PC-9 (cell line): ENCODE measurements around the gene CERS5. TPM values are rescaled to one million over a fixed set of nuclear protein-coding genes. Genes with fewer than 3 reads are reported as not detected.

Experiments
- BruUV-seq: library from RNA; stranded (reverse); fragments of 400-500 nt; replicated peaks from 2 replicates; lab custom pipeline; 2021; lab: Mats Ljungman, UMichigan
- CTCF ChIA-PET: fragments of 300-600 bp; sonication (Branson Sonifier 250); formaldehyde crosslinking; loops from one replicate; lab custom pipeline; 2022; ENCODE audit warnings: antibody characterized with exemption; lab: Charles Lee
- POLR2A ChIA-PET: fragments of 300-600 bp; sonication (Branson Sonifier 250); formaldehyde crosslinking; loops from one replicate; lab custom pipeline; 2022; ENCODE audit warnings: antibody characterized with exemption; ENCODE audit not compliant: unreplicated experiment; lab: Charles Lee
- DNase-seq, 2 experiments: peaks; one replicate each; pipeline versions ENCODE4 v3.0.0 to v3.0.0-alpha.2; 2015 to 2022; ENCODE audit warnings: mixed read lengths in 1 of 2
- H2AFZ ChIP-seq: fragments of 200-600 bp; sonication (generic); 2 replicates; pipeline ENCODE4 v1.8.1; 2017; ENCODE audit warnings: antibody characterized with exemption
- H3F3A ChIP-seq: fragments of 200-600 bp; sonication (generic); 2 replicates; pipeline ENCODE4 v1.8.1; 2017; ENCODE audit warnings: antibody characterized with exemption, mild to moderate bottlenecking, low read depth; ENCODE audit not compliant: insufficient read depth
- H3K27ac ChIP-seq: fragments of 200-600 bp; sonication (generic); 2 replicates; pipeline ENCODE4 v1.6.1; 2016; ENCODE audit warnings: mixed run types
- H3K27me3 ChIP-seq: fragments of 200-600 bp; sonication (generic); 2 replicates; pipeline ENCODE4 v1.6.1; 2016; ENCODE audit warnings: low read depth, mixed run types; ENCODE audit not compliant: insufficient read depth
- H3K36me3 ChIP-seq: fragments of 200-600 bp; sonication (generic); 2 replicates; pipeline ENCODE4 v1.6.1; 2016; ENCODE audit warnings: low read depth, mixed run types
- H3K4me1 ChIP-seq: fragments of 200-600 bp; sonication (generic); replicated peaks from 2 replicates; pipeline ENCODE4 v1.6.1; 2016; ENCODE audit warnings: mixed run types; ENCODE audit not compliant: insufficient read depth
- H3K4me2 ChIP-seq: fragments of 200-600 bp; sonication (generic); 2 replicates; pipeline ENCODE4 v1.6.1; 2017; ENCODE audit warnings: mixed run types
- H3K4me3 ChIP-seq: fragments of 200-600 bp; sonication (generic); 2 replicates; pipeline ENCODE4 v1.6.1; 2016; ENCODE audit warnings: mixed run types
- H3K79me2 ChIP-seq: fragments of 200-600 bp; sonication (generic); 2 replicates; pipeline ENCODE4 v1.6.1; 2017; ENCODE audit warnings: low read depth, mixed run types
- H3K9me2 ChIP-seq: fragments of 200-600 bp; sonication (generic); 2 replicates; pipeline ENCODE4 v1.8.1; 2017; ENCODE audit warnings: mild to moderate bottlenecking; ENCODE audit not compliant: insufficient read depth
- H3K9me3 ChIP-seq: fragments of 200-600 bp; sonication (generic); 2 replicates; pipeline ENCODE4 v1.8.1; 2016; ENCODE audit warnings: low read depth; ENCODE audit not compliant: insufficient read depth
- H4K20me1 ChIP-seq: fragments of 200-600 bp; sonication (generic); 2 replicates; pipeline ENCODE4 v1.8.1; 2017; ENCODE audit not compliant: insufficient read depth
- EZH2 ChIP-seq: fragments of 200-600 bp; sonication (generic); IDR thresholded peaks from 2 replicates; pipeline ENCODE4 v1.8.0; 2017; ENCODE audit warnings: antibody characterized with exemption, low read depth
- intact Hi-C: fragments of 100-400 bp; cut with micrococcal nuclease; formaldehyde crosslinking; loops from one replicate; pipeline ENCODE4 v1.10.0; 2022; ENCODE audit not compliant: unreplicated experiment
- total RNA-seq: library from RNA; stranded (reverse); gene quantifications from 2 replicates; pipeline ENCODE4 v1.2.3, GENCODE V29; 2021
- TF ChIP-seq, protein P1 (sequence below): fragments of 200-600 bp; sonication (generic); conservative IDR thresholded peaks from 2 replicates; pipeline ENCODE4 v1.6.1; 2017; ENCODE audit warnings: mixed run types, antibody characterized with exemption, mild to moderate bottlenecking, moderate library complexity

CERS5 gene
- total RNA-seq, 1 experiment from 2014 or later: 33.0 TPM

DNA sequence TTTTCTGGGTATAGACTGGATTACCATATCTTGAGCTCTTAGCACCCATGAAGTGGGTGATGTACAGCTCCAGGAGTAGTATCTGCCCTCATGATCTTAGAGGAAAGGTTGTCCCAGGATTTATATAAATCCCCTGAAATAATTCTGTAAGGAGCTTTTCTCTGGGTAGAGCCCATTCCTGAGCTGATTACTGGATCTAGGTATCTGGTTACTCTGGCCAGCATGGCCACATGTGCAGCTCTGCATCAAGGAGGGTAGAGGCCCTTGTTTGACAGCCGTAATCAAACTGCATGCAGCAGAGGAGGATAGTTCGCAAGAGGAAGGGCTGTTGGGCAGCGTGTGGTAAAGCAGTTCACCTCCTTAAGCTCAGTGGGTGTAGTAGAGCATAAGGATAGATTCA is 46.6 kb downstream of the CERS5 start:
- ChIA-PET CTCF (interaction anchor here (0.6 kb wide), 1 partner anchor 53 kb away, joined by 4 read pairs; no protein-coding TSS in a partner anchor), POLR2A (no interaction called here)

DNA sequence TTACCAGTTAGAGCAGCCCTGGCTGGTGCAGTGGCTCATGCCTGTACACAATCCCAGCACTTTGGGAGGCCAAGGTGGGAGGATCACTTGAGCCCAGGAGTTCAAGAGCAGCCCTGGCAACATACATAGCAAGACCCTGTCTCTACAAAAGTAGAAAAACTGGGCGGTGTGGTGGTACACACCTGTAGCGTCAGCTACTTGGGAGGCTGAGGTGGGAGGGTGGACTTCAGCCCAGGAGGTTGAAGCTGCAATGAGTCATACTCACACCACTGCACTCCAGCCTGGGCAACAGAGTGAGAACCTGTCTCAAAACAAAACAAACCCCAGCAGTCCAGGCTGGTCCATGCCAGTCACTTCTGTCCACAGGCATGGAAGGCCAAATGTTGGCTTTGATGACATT is 47.8 kb downstream of the CERS5 start:
- Histone ChIP-seq H3K27me3 (no peaks in the 10 kb centered on the region), H2AFZ (no peak overlapping the region), H3K36me3 (peaks cover 3% of the 10 kb centered on the region), H3F3A (no peaks in the 10 kb centered on the region), H3K4me3 (no peak overlapping the region), H3K4me2 (no peak overlapping the region), H4K20me1 (peaks cover 32% of the 10 kb centered on the region), H3K9me3 (no peaks in the 10 kb centered on the region), H3K27ac (no peak overlapping the region), H3K9me2 (no peaks in the 10 kb centered on the region), H3K79me2 (peaks cover 33% of the 10 kb centered on the region), H3K4me1 (peaks cover 2% of the 10 kb centered on the region)
- intact Hi-C loops: no loop called here
- DNase-seq: no peak
- CTCF ChIA-PET: no interaction called here
- TF ChIP-seq EZH2: no peak
- TF ChIP-seq, protein P1, sequence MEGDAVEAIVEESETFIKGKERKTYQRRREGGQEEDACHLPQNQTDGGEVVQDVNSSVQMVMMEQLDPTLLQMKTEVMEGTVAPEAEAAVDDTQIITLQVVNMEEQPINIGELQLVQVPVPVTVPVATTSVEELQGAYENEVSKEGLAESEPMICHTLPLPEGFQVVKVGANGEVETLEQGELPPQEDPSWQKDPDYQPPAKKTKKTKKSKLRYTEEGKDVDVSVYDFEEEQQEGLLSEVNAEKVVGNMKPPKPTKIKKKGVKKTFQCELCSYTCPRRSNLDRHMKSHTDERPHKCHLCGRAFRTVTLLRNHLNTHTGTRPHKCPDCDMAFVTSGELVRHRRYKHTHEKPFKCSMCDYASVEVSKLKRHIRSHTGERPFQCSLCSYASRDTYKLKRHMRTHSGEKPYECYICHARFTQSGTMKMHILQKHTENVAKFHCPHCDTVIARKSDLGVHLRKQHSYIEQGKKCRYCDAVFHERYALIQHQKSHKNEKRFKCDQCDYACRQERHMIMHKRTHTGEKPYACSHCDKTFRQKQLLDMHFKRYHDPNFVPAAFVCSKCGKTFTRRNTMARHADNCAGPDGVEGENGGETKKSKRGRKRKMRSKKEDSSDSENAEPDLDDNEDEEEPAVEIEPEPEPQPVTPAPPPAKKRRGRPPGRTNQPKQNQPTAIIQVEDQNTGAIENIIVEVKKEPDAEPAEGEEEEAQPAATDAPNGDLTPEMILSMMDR: no peak
- POLR2A ChIA-PET: interaction anchor here (0.6 kb wide), 1 partner anchor 18 kb away, joined by 3 read pairs; no protein-coding TSS in a partner anchor
- BruUV-seq: no TSS peak

More for the DNA sequence above, 46.6 kb downstream of the CERS5 start:
- no peak overlapping the region for H3K27ac ChIP-seq
- H3K79me2 ChIP-seq: peaks cover 24% of the 10 kb centered on the region
- H3K9me2 ChIP-seq: no peaks in the 10 kb centered on the region
- TF ChIP-seq, protein P1: no peak
- TF ChIP-seq EZH2: no peak
- peaks cover 3% of the 10 kb centered on the region for H3K36me3 ChIP-seq
- H4K20me1 ChIP-seq: peaks cover 25% of the 10 kb centered on the region
- intact Hi-C loops: no loop called here
- no peaks in the 10 kb centered on the region for H3K4me1 ChIP-seq
- H3K27me3 ChIP-seq: no peaks in the 10 kb centered on the region
- no peaks in the 10 kb centered on the region for H3K9me3 ChIP-seq
- DNase-seq: no peak
- no peak overlapping the region for H3K4me3 ChIP-seq
- H2AFZ ChIP-seq: no peak overlapping the region
- H3F3A ChIP-seq: no peaks in the 10 kb centered on the region
- BruUV-seq: no TSS peak
- H3K4me2 ChIP-seq: no peak overlapping the region

DNA sequence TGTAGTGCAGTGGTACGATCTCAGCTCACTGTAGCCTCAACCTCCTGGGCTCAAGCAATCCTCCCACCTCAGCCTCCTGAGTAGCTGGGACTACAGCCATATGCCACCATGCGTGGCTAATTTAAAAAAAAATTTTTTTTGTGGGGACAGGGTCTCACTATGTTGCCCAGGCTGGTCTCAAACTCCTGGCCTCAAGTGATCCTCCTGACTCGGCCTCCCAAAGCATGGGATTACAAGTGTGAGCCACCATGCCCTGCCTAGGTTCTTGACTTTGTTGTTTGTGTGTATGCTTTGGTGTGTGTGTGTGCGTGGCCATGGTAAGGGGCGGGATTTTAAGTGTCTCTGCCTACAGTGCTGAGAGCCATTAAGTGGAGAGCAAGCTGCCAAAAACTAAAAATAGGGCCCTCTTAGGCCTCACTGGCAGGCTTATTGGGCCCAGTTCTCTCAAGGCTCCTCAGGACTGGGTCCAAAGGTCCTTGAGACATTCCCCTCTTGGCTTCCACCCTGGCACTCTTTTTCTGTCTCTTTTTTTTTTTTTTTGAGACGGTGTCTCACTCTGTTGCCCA is 50.0 kb downstream of the CERS5 start:
- CTCF ChIA-PET: no interaction called here
- Histone ChIP-seq H3K79me2 (peaks cover 56% of the 10 kb centered on the region), H3K9me2 (no peaks in the 10 kb centered on the region), H3K4me3 (no peak overlapping the region), H3K27me3 (no peaks in the 10 kb centered on the region), H2AFZ (no peak overlapping the region), H3F3A (peaks cover 4% of the 10 kb centered on the region; the same call in 1 of the 2 replicates), H4K20me1 (peaks cover 38% of the 10 kb centered on the region), H3K36me3 (peaks cover 3% of the 10 kb centered on the region), H3K4me1 (peaks cover 11% of the 10 kb centered on the region), H3K4me2 (no peak overlapping the region), H3K9me3 (no peaks in the 10 kb centered on the region), H3K27ac (no peak overlapping the region)
- POLR2A ChIA-PET: no interaction called here
- TF ChIP-seq EZH2: no peak
- TF ChIP-seq, protein P1: no peak
- BruUV-seq: no TSS peak
- no peak for DNase-seq
- intact Hi-C loops: no loop called here
